ENCODE results near the gene LSAMP.

DNA sequence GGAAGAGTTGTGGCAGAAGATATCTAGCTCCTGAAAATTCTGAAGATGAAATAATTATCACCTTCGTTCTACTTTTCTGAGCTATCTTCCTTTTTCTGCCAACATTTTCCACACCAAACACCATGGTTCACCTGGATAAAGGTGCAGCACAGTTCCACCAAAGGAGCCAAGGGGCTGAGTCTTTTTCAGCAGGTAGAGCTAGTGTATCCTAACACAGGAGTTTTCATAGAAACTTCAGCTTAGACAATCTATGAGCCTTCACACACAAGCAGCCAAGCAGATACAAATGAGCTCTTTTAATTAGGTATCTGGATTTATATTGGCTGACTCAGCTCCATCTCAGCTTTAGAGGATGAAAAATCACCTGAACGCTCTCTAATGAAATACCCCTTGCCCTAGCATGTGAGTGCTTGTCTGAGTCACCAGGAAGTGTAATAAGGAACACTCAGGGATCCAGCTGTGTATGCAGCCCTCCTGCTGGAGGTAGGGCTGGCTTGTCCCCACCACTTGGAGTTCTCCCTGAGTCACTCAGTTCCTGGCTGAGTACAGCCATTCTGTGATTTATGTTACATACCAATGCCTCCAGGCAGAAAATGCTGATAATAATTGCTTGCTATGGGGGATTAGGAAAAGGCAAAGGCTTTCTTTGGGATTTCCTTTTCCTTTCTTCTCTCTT lies 385.7 kb downstream of the LSAMP start:
- TF ChIP-seq, protein P1, sequence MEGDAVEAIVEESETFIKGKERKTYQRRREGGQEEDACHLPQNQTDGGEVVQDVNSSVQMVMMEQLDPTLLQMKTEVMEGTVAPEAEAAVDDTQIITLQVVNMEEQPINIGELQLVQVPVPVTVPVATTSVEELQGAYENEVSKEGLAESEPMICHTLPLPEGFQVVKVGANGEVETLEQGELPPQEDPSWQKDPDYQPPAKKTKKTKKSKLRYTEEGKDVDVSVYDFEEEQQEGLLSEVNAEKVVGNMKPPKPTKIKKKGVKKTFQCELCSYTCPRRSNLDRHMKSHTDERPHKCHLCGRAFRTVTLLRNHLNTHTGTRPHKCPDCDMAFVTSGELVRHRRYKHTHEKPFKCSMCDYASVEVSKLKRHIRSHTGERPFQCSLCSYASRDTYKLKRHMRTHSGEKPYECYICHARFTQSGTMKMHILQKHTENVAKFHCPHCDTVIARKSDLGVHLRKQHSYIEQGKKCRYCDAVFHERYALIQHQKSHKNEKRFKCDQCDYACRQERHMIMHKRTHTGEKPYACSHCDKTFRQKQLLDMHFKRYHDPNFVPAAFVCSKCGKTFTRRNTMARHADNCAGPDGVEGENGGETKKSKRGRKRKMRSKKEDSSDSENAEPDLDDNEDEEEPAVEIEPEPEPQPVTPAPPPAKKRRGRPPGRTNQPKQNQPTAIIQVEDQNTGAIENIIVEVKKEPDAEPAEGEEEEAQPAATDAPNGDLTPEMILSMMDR (IDR thresholded peaks at IDR 0.05; ENCODE audit: insufficient read depth, low read length, poor library complexity, severe bottlenecking): no peak
- TF ChIP-seq EZH2phosphoT487 (conservative IDR thresholded peaks at IDR 0.05; ENCODE audit: low read length): no peak
